ENCODE data around the gene SLC1A4.

- TF ChIP-seq CTCF (IDR thresholded peaks at IDR 0.05), result no peak
- no peak for TF ChIP-seq POLR2A (IDR thresholded peaks at IDR 0.05)
- no peak for TF ChIP-seq POLR2AphosphoS5 (IDR thresholded peaks at IDR 0.05)
Measured at GRCh38 chr2:64952511-64953482, 36.4 kb upstream of the SLC1A4 start.

All from breast epithelium (tissue), 3 donors.